Measurements from ENCODE around the gene TNIK.

TNIK gene

GRCh38 chr3:171187706-171188290, 272.4 kb downstream of the TNIK start:
- peak; percentile 14 for DNase-seq (ENCODE audit: low spot score)

DNA sequence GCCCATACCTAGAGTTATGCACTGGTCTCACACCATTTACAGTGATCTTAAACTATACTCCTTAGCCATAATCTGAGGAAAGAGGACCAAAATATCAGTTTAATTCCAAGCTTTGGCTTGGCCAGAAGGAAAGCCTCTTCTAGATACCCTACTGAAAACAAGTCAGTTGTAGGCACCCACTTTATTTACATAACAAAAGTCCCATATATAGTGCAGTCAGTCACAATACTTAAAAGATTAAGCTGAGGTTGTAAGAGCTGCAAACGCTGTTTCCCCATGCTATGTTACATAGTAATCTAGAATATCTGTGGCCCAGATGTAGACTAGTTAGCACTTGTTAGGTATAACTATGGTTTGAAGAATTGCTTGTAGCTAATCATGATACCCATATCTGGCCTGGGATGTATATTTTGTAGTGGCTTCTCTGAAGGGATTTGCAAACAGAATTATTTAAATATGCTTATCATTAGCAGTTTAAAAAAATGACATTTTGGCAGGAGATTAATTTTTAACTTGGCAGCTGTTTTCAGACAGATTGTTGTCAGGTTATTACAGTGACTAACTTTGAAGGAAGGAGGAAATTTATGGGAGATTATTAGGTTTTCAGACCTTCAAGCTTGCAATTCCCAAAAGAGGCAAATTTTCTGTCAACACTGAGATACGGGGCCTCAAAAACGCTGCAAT, 273.2 kb downstream of the TNIK start:
- DNase-seq (ENCODE audit: low spot score): no peak

GRCh38 chr3:171186383-171186782, 273.8 kb downstream of the TNIK start:
- no peak for DNase-seq (ENCODE audit: low spot score)

GRCh38 chr3:171185959-171186358, 274.2 kb downstream of the TNIK start:
- DNase-seq (ENCODE audit: low spot score): no peak

GRCh38 chr3:171184372-171184771, 275.8 kb downstream of the TNIK start:
- DNase-seq (ENCODE audit: low spot score): no peak

GRCh38 chr3:171183042-171183441, 277.2 kb downstream of the TNIK start:
- no peak for DNase-seq (ENCODE audit: low spot score)

DNA sequence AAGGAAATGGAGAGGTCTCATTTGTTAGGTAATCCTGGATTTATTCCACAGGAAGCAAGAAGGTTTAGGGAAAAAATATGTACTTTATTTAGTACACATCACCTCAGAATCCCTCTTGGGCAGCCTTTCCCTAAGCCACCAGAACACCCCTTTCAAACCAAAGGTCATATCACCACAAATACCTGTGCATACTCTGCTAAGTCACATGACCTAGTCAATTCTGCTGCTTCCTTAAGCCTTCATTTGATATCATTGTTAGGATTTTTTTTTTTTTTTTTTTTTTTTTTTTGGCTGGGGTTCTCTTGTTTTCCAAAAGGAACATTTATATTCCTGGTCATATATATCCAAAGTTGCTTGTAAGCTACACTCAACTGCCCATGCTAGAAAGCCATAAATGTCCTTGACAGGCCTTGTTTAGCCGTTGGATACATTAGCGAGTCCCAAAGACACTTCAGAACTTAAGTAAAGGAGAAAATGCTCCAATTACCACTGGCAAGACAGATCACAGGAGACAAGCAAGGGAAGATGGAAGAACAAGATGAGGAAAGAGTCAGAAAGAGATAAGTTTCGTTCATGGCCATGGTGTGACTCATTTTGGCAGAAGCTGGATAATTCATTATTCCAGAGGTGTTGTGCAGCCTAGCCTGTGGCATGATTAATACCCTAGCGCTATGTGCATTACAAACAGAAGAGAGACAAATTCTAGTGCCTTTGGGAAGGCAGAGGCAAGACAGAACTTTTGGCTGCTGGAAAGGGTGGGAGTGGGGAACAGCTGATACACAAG, 278.1 kb downstream of the TNIK start:
- no peak for DNase-seq (ENCODE audit: low spot score)

GRCh38 chr3:171178714-171179113, 281.5 kb downstream of the TNIK start:
- DNase-seq (ENCODE audit: low spot score): no peak

- DNase-seq (ENCODE audit: low spot score): no peak
Measured at GRCh38 chr3:171177553-171177952, 282.7 kb downstream of the TNIK start.

GRCh38 chr3:171177056-171177455, 283.1 kb downstream of the TNIK start:
- no peak for DNase-seq (ENCODE audit: low spot score)

DNA sequence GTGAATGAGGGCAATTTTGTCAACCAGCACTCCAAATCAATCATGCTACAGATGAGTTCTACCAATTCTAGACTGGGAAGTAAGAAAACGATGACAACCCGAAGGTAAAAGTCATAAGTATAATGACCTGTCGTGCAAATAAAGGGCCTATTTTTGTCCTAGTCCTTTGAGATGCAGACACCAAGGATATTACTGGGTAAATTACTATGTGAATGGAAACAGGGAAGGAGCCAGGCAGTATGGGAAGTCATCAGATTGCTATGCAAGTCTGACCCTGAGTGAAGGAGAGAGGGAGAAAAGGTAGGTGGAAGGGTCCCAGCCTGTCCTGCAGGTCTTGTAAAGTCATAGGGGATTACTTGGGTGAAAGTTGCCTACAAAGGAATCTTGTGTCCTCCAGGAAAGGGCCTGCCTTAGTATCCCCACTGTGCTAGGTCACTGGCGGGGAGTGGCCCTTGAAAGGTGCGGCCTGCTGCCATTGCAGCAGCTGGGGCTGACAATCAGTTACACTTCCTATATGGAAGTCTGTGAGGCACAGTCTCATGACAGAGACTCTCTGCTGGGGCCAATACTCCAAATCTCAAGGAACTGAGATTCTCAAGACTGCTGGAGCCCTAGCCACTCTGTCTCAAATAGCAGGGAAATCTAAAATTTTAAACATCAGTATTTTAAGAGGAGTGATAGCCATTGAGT, 283.8 kb downstream of the TNIK start:
- DNase-seq (ENCODE audit: low spot score): no peak

DNA sequence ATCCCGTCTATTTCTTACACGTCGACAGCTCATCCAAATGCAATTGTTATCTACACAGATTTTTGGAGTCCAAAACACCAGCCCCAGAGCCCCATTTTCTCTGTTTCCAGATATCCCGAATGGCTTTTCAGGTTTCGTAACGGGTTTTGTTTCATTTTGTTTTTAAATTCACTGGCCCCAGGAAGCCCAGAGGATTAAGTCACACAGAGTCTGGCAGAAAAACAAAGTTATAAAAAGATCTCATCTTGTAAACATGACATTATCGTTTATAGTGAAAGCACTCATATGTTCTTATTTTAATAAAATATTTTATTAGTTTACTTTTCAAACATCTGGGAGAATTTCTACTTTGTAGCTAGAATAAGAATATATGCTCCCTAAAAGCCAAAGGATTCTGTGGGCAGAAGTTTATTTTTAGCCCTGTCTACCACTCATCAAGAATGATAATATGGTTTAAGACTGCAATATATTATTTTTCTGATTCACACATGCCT, 284.4 kb downstream of the TNIK start:
- no peak for DNase-seq (ENCODE audit: low spot score)

- peak; percentile 14 for DNase-seq (ENCODE audit: low spot score)
Measured at GRCh38 chr3:171173736-171174135, 286.5 kb downstream of the TNIK start.

DNA sequence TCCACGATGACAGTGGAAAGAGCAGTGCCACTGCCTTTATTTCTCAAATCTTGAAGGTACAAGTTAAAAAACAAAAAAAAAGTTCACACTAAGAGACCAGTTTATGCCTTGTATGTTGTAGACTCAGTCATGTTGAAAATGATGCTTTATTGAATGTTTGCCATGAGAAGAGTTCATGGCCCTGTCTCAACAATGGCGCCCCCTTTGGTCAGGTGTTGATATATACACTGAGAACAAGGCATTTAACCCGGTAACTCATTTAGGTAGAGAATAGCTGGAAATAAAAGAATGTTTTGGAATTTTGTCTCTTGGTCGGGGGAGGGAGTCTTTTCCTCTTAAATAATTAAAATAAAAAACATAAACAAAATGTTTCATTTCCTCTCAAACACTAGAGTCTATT, 288.1 kb downstream of the TNIK start:
- no peak for DNase-seq (ENCODE audit: low spot score)

- no peak for DNase-seq (ENCODE audit: low spot score)
Measured at GRCh38 chr3:171169866-171170265, 290.3 kb downstream of the TNIK start.

GRCh38 chr3:171169443-171169842, 290.8 kb downstream of the TNIK start:
- DNase-seq (ENCODE audit: low spot score): no peak

- DNase-seq (ENCODE audit: low spot score): no peak
Measured at GRCh38 chr3:171168551-171168950, 291.7 kb downstream of the TNIK start.

- DNase-seq (ENCODE audit: low spot score): no peak
Measured at GRCh38 chr3:171168086-171168485, 292.1 kb downstream of the TNIK start.

DNA sequence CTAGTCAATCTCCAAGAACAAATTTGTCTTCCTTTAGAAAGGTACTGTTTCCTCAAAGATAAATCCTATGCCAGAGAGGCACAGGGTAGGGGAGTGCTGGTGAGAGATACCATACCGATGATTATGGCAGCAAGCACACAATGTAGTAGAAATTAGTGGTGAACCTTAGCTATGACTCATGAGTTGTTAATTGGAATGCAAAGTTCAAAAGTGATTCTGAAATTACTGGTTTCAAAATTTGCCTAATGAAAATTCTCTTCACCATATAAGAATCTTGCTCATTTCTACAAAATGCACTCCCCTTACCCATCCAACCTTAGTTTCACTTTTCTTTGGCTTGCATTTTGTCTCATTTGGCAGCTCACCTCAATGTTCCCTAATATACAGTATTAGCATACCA, 294.2 kb downstream of the TNIK start:
- DNase-seq (ENCODE audit: low spot score): no peak

GRCh38 chr3:171165499-171165921, 294.7 kb downstream of the TNIK start:
- DNase-seq (ENCODE audit: low spot score): no peak

- no peak for DNase-seq (ENCODE audit: low spot score)
Measured at GRCh38 chr3:171164067-171164465, 296.1 kb downstream of the TNIK start.
